GM18502 (cell line): Measurements from ENCODE around the gene MAP2.

Experiments used
- ATAC-seq: cut with Tn5 transposase; IDR thresholded peaks from one replicate; pipeline ENCODE4 v1.9.1; 2021; ENCODE audit warnings: mild to moderate bottlenecking; ENCODE audit not compliant: unreplicated experiment, poor library complexity

MAP2 gene

GRCh38 chr2:209423562-209424198, at the start of gene MAP2:
Gene MAP2, plus strand, starts transcription at chr2:209424047. Its CDS starts 229,124 bp downstream, at chr2:209653171.
- peak; percentile 97 for ATAC-seq

- no peak for ATAC-seq
Measured at GRCh38 chr2:209376686-209377085, 47.2 kb upstream of the MAP2 start.

- ATAC-seq, result peak; percentile 100
Measured at GRCh38 chr2:209380293-209380692, 43.6 kb upstream of the MAP2 start.

- no peak for ATAC-seq
Measured at GRCh38 chr2:209381091-209381490, 42.8 kb upstream of the MAP2 start.

GRCh38 chr2:209382775-209383174, 41.1 kb upstream of the MAP2 start:
- no peak for ATAC-seq

- ATAC-seq, result no peak
Measured at GRCh38 chr2:209383212-209383611, 40.6 kb upstream of the MAP2 start.

- ATAC-seq, result no peak
Measured at GRCh38 chr2:209387389-209387788, 36.5 kb upstream of the MAP2 start.

GRCh38 chr2:209388446-209389037, 35.3 kb upstream of the MAP2 start:
- no peak for ATAC-seq

- ATAC-seq, result no peak
Measured at GRCh38 chr2:209389171-209389618, 34.7 kb upstream of the MAP2 start.

- no peak for ATAC-seq
Measured at GRCh38 chr2:209390839-209391238, 33.0 kb upstream of the MAP2 start.

- ATAC-seq, result no peak
Measured at GRCh38 chr2:209391776-209392401, 32.0 kb upstream of the MAP2 start.

- ATAC-seq, result no peak
Measured at GRCh38 chr2:209395229-209395628, 28.6 kb upstream of the MAP2 start.

GRCh38 chr2:209395652-209396051, 28.2 kb upstream of the MAP2 start:
- no peak for ATAC-seq

- no peak for ATAC-seq
Measured at GRCh38 chr2:209398463-209398862, 25.4 kb upstream of the MAP2 start.

- ATAC-seq, result no peak
Measured at GRCh38 chr2:209401788-209402187, 22.1 kb upstream of the MAP2 start.

- ATAC-seq, result no peak
Measured at GRCh38 chr2:209411296-209411695, 12.6 kb upstream of the MAP2 start.

GRCh38 chr2:209411718-209412117, 12.1 kb upstream of the MAP2 start:
- ATAC-seq, result no peak

- ATAC-seq, result no peak
Measured at GRCh38 chr2:209413311-209414014, 10.4 kb upstream of the MAP2 start.

GRCh38 chr2:209416913-209417312, 6.9 kb upstream of the MAP2 start:
- no peak for ATAC-seq

GRCh38 chr2:209422191-209422754, 1.6 kb upstream of the MAP2 start:
- no peak for ATAC-seq

GRCh38 chr2:209424199-209424701, 403 bp downstream of the MAP2 start:
- peak; percentile 22 for ATAC-seq
